H1 (cell line): Measurements from ENCODE around the gene APOBEC2. TPM values are rescaled to one million over a fixed set of nuclear protein-coding genes. Genes with fewer than 3 reads are reported as not detected.
A peak's percentile ranks its signal among the peaks of the same experiment; 100 is the strongest.

Source experiments
- CTCF ChIA-PET: fragments of 300-600 bp; sonication (Branson Sonifier 250); formaldehyde crosslinking; loops from one replicate; lab custom pipeline; 2021; ENCODE audit not compliant: partially characterized antibody; lab: Charles Lee
- POLR2A ChIA-PET: fragments of 300-600 bp; sonication (Branson Sonifier 250); formaldehyde crosslinking; loops from one replicate; lab custom pipeline; 2021; ENCODE audit warnings: inconsistent platforms; ENCODE audit not compliant: partially characterized antibody; lab: Charles Lee
- DNase-seq, 2 experiments: peaks; one replicate each; pipeline versions ENCODE4 v3.0.0 to v3.0.0-alpha.2; 2010 to 2022; ENCODE audit warnings: low spot score in 2 of 2, low read depth in 1 of 2, mixed read lengths in 1 of 2
- FAIRE-seq: peaks from 2 replicates; lab custom pipeline; 2011; peaks lifted over from hg19 to GRCh38; lab: Jason Lieb, UNC
- H2AFZ ChIP-seq: 2 replicates; pipeline ENCODE4 v1.8.1; 2012; ENCODE audit warnings: low read length, inconsistent platforms
- H2AK5ac ChIP-seq: 2 replicates; pipeline ENCODE4 v1.6.1; 2013; ENCODE audit warnings: low read depth, low read length
- H2BK120ac ChIP-seq: replicated peaks from 2 replicates; pipeline ENCODE3; 2013; ENCODE audit warnings: low read depth, low read length, inconsistent platforms
- H2BK12ac ChIP-seq: 2 replicates; pipeline ENCODE4 v1.6.1; 2013; ENCODE audit warnings: low read depth, low read length
- H2BK15ac ChIP-seq: 2 replicates; pipeline ENCODE4 v1.6.1; 2013; ENCODE audit warnings: low read length
- H2BK20ac ChIP-seq: 2 replicates; pipeline ENCODE4 v1.6.1; 2013; ENCODE audit warnings: low read length
- H2BK5ac ChIP-seq: 2 replicates; pipeline ENCODE4 v1.6.1; 2013; ENCODE audit warnings: low read depth, low read length
- H3K14ac ChIP-seq: 2 replicates; pipeline ENCODE4 v1.6.1; 2013; ENCODE audit warnings: inconsistent platforms; ENCODE audit not compliant: insufficient read length
- H3K18ac ChIP-seq: 2 replicates; pipeline ENCODE4 v1.6.1; 2013; ENCODE audit warnings: low read length; ENCODE audit errors: extremely low read depth
- H3K23ac ChIP-seq: 2 replicates; pipeline ENCODE4 v1.6.1; 2013; ENCODE audit warnings: inconsistent platforms; ENCODE audit not compliant: insufficient read length
- H3K23me2 ChIP-seq: 2 replicates; pipeline ENCODE4 v1.6.1; 2013; ENCODE audit warnings: low read depth, low read length
- H3K27ac ChIP-seq: 2 replicates; pipeline ENCODE4 v1.6.1; 2011; ENCODE audit warnings: low read depth, low read length, inconsistent platforms
- H3K27me3 ChIP-seq, 4 experiments: replicated peaks in 1 of 4; 1 replicate in 1 of 4; 2 replicates in 3 of 4; pipeline versions ENCODE4 v1.6.1 to v1.8.1; 2011 to 2013; ENCODE audit warnings: low read length in 3 of 4, mild to moderate bottlenecking in 3 of 4, inconsistent platforms in 2 of 4, mixed read lengths in 2 of 4, moderate library complexity in 1 of 4; ENCODE audit not compliant: control insufficient read depth in 3 of 4, insufficient read depth in 3 of 4; ENCODE audit errors: extremely low read depth in 1 of 4
- H3K36me3 ChIP-seq, 4 experiments: 2 replicates each; pipeline versions ENCODE4 v1.6.1 to v1.8.1; 2011 to 2013; ENCODE audit warnings: mild to moderate bottlenecking in 4 of 4, low read length in 3 of 4, moderate library complexity in 2 of 4, control low read depth in 1 of 4, inconsistent platforms in 1 of 4; ENCODE audit not compliant: insufficient read depth in 4 of 4, control insufficient read depth in 2 of 4
- H3K4ac ChIP-seq: replicated peaks from 2 replicates; pipeline ENCODE3; 2013; ENCODE audit warnings: low read length, low read depth, mixed read lengths, inconsistent platforms; ENCODE audit not compliant: insufficient read length
- H3K4me1 ChIP-seq, 4 experiments: replicated peaks in 1 of 4; 1 replicate in 1 of 4; 2 replicates in 3 of 4; pipeline versions ENCODE4 v1.6.1 to v1.8.1; 2011 to 2013; ENCODE audit warnings: low read length in 3 of 4, inconsistent platforms in 2 of 4, mixed read lengths in 1 of 4; ENCODE audit not compliant: insufficient read depth in 4 of 4, control insufficient read depth in 3 of 4
- H3K4me2 ChIP-seq, 2 experiments: 2 replicates each; pipeline versions ENCODE4 v1.6.1 to v1.8.1; 2011 to 2013; ENCODE audit warnings: low read depth in 2 of 2, low read length in 2 of 2, control low read depth in 1 of 2, inconsistent platforms in 1 of 2, mild to moderate bottlenecking in 1 of 2; ENCODE audit not compliant: insufficient read depth in 1 of 2
- H3K4me3 ChIP-seq, 4 experiments: fragments of 200-600, 300-600 bp in 1 of 4; sonication (generic), shearing (Covaris generic), sonication (Bioruptor Twin) in 1 of 4; 2 replicates each; pipeline versions ENCODE4 v1.5.1 to v1.8.1; 2011 to 2016; ENCODE audit warnings: low read length in 4 of 4, low read depth in 3 of 4, control low read depth in 2 of 4, inconsistent platforms in 2 of 4, mild to moderate bottlenecking in 2 of 4, mixed read lengths in 1 of 4, moderate library complexity in 1 of 4; ENCODE audit not compliant: insufficient read depth in 2 of 4; ENCODE audit errors: extremely low read depth in 1 of 4
- H3K56ac ChIP-seq: replicated peaks from 2 replicates; pipeline ENCODE3; 2013; ENCODE audit warnings: low read depth, mild to moderate bottlenecking, mixed read lengths, low read length, inconsistent platforms; ENCODE audit not compliant: insufficient read length
- H3K79me1 ChIP-seq: 2 replicates; pipeline ENCODE4 v1.6.1; 2013; ENCODE audit warnings: low read depth, low read length, control low read depth
- H3K79me2 ChIP-seq, 2 experiments: 2 replicates each; pipeline versions ENCODE4 v1.6.1 to v1.8.1; 2012 to 2013; ENCODE audit warnings: low read length in 2 of 2, mild to moderate bottlenecking in 2 of 2, inconsistent platforms in 1 of 2; ENCODE audit not compliant: insufficient read depth in 2 of 2, control insufficient read depth in 1 of 2
- H3K9ac ChIP-seq, 4 experiments: replicated peaks in 1 of 4; 1 replicate in 1 of 4; 2 replicates in 3 of 4; pipeline versions ENCODE4 v1.6.1 to v1.8.1; 2011 to 2013; ENCODE audit warnings: low read depth in 3 of 4, low read length in 3 of 4, control low read depth in 2 of 4, mild to moderate bottlenecking in 2 of 4, moderate library complexity in 2 of 4, inconsistent platforms in 1 of 4; ENCODE audit errors: extremely low read depth in 1 of 4
- H3K9me3 ChIP-seq, 2 experiments: 2 replicates each; pipeline versions ENCODE4 v1.6.1 to v1.8.1; 2012 to 2013; ENCODE audit warnings: mild to moderate bottlenecking in 2 of 2, moderate library complexity in 2 of 2, control low read depth in 1 of 2, inconsistent platforms in 1 of 2, low read depth in 1 of 2, low read length in 1 of 2, mixed read lengths in 1 of 2; ENCODE audit not compliant: insufficient read depth in 2 of 2
- H4K20me1 ChIP-seq, 2 experiments: replicated peaks in 1 of 2; 2 replicates each; pipeline versions ENCODE3 to v1.8.1; 2011 to 2013; ENCODE audit warnings: inconsistent platforms in 2 of 2, low read length in 2 of 2, mild to moderate bottlenecking in 1 of 2; ENCODE audit not compliant: insufficient read depth in 2 of 2, control insufficient read depth in 1 of 2
- H4K5ac ChIP-seq: 2 replicates; pipeline ENCODE4 v1.6.1; 2013; ENCODE audit warnings: low read length, low read depth, mixed read lengths, inconsistent platforms; ENCODE audit not compliant: insufficient read length
- H4K8ac ChIP-seq: 2 replicates; pipeline ENCODE4 v1.8.0; 2013; ENCODE audit warnings: mild to moderate bottlenecking, moderate library complexity, low read length, inconsistent platforms; ENCODE audit not compliant: insufficient read depth; ENCODE audit errors: extremely low read depth
- H4K91ac ChIP-seq: replicated peaks from 2 replicates; pipeline ENCODE3; 2013; ENCODE audit warnings: low read length, mixed read lengths, inconsistent platforms; ENCODE audit not compliant: insufficient read length
- BRCA1 ChIP-seq: IDR thresholded peaks from 2 replicates; pipeline ENCODE4 v1.6.1; 2012; ENCODE audit warnings: low read depth, low read length, improper control_type of control experiment
- FOSL1 ChIP-seq: IDR thresholded peaks from 2 replicates; pipeline ENCODE4 v1.6.1; 2011; ENCODE audit warnings: mild to moderate bottlenecking, low read depth, low read length, moderate library complexity; ENCODE audit not compliant: insufficient read depth
- KDM5A ChIP-seq: fragments of 200-600 bp; IDR thresholded peaks from 2 replicates; pipeline ENCODE4 v1.7.1; 2012; ENCODE audit warnings: mild to moderate bottlenecking, low read length, inconsistent platforms, mixed read lengths
- SIN3A ChIP-seq, 2 experiments: IDR thresholded peaks in 1 of 2; conservative IDR thresholded peaks in 1 of 2; 2 replicates each; pipeline ENCODE4 v1.6.1; 2011 to 2012; ENCODE audit warnings: low read length in 2 of 2, improper control_type of control experiment in 1 of 2, low read depth in 1 of 2, mild to moderate bottlenecking in 1 of 2
- SP1 ChIP-seq: IDR thresholded peaks from 2 replicates; pipeline ENCODE4 v1.6.1; 2011; ENCODE audit warnings: low read depth, low read length
- TBP ChIP-seq: IDR thresholded peaks from 2 replicates; pipeline ENCODE4 v1.6.1; 2011; ENCODE audit warnings: low read depth, low read length, improper control_type of control experiment
- WGBS, 2 experiments: shearing (Covaris generic) in 1 of 2; methylation state at CpG; one replicate each; pipeline versions ENCODE4 v1.1.6 to v1.1.7; 2013 to 2015; ENCODE audit warnings: low lambda C conversion rate in 2 of 2, mixed read lengths in 2 of 2, inconsistent platforms in 1 of 2, low coverage in 1 of 2, missing lambda C conversion rate in 1 of 2; ENCODE audit not compliant: insufficient replicate concordance in 2 of 2, insufficient coverage in 1 of 2, insufficient read length in 1 of 2; ENCODE audit errors: extremely low coverage in 1 of 2, missing lambda C conversion rate in 1 of 2; 5-methylcytosine and 5-hydroxymethylcytosine counted together
- polyA plus RNA-seq, 7 experiments: library from polyadenylated mRNA; depleted of rRNA in 3 of 7; stranded (reverse) in 5 of 7; unstranded in 2 of 7; fragments of >200 nt in 5 of 7; fragments of 200-250 nt in 2 of 7; gene quantifications; 1 replicate in 5 of 7; 2 replicates in 1 of 7; 4 replicates in 1 of 7; pipeline versions ENCODE4 v1.2.1 to v1.2.3, GENCODE V29; 2011 to 2013; ENCODE audit warnings: missing spikeins in 2 of 7, mixed read lengths in 2 of 7
- total RNA-seq: library from RNA; stranded (reverse); fragmentation: NEBNext Ultra II Directional; extraction: Animal tissue kit (Norgen Biotek cat#: 25700); gene quantifications from 2 replicates; pipeline ENCODE4 v1.2.1, GENCODE V29; 2021
- TF ChIP-seq, protein P1 (sequence below): IDR thresholded peaks from 2 replicates; pipeline ENCODE4 v1.6.1; 2012; ENCODE audit warnings: inconsistent platforms

APOBEC2 gene
- total and polyA plus RNA-seq, 2 of the 8 experiments (the other 6 are each of a cell fraction or from before 2014, with no cell fraction given) = not detected

DNA sequence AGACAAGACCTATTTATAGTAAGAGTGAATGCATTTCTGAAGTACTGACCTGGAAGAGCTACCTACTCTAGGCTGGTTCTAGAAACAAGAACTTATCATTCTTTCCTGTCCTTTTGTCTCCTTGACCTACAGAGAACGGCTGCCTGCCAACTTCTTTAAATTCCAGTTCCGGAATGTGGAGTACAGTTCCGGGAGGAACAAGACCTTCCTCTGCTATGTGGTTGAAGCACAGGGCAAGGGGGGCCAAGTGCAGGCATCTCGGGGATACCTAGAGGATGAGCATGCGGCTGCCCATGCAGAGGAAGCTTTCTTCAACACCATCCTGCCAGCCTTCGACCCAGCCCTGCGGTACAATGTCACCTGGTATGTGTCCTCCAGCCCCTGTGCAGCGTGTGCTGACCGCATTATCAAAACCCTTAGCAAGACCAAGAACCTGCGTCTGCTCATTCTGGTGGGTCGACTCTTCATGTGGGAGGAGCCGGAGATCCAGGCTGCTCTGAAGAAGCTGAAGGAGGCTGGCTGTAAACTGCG lies 8.3 kb downstream of the APOBEC2 start:
- Histone ChIP-seq H3K4me2 (no peak overlapping the region), H2BK20ac (no peak overlapping the region), H2BK15ac (no peak overlapping the region), H3K14ac (no peak overlapping the region), H3K23ac (no peak overlapping the region), H2BK120ac (no peak overlapping the region), H3K36me3 (peaks cover 4 to 30% (median 16%) of the 10 kb centered on the region in 4 experiments; a peak in 7 of 8 replicates), H2BK5ac (no peak overlapping the region), H3K4me1 (no peaks in the 10 kb centered on the region; a peak in 1 of 7 replicates), H4K20me1 (no peaks in the 10 kb centered on the region), H3K79me1 (no peaks in the 10 kb centered on the region), H3K9ac (no peak overlapping the region), H3K18ac (no peak overlapping the region), H2AK5ac (no peak overlapping the region), H4K8ac (peak overlapping the region; percentile 69; the same call in 1 of the 2 replicates), H3K56ac (no peak overlapping the region), H4K91ac (no peak overlapping the region), H2AFZ (no peak overlapping the region), H3K27me3 (no peaks in the 10 kb centered on the region), H4K5ac (no peak overlapping the region), H2BK12ac (no peak overlapping the region), H3K9me3 (no peaks in the 10 kb centered on the region), H3K4ac (no peak overlapping the region), H3K4me3 (no peak overlapping the region), H3K79me2 (no peaks in the 10 kb centered on the region), H3K27ac (no peak overlapping the region), H3K23me2 (no peaks in the 10 kb centered on the region)
- DNase-seq (no peak), FAIRE-seq (no peak)
- 93% methylated on average over 13 of the region's 13 CpGs; no CpG with 5 or more reads in 1 of the 2 experiments for WGBS, 2 experiments
- CTCF ChIA-PET = interaction anchor here (2.0 kb wide), 1 partner anchor 22 kb away, joined by 11 read pairs; the partner anchor contains the start of gene UNC5CL
- no peak for TF ChIP-seq SP1
- no peak for TF ChIP-seq SIN3A (conservative IDR thresholded peaks at IDR 0.05 in 1 of 2, IDR thresholded peaks at IDR 0.05 in 1 of 2; ENCODE audit: low read depth in 1 of 2, low read length in 2 of 2)
- TF ChIP-seq BRCA1 = no peak
- no peak for TF ChIP-seq KDM5A
- TF ChIP-seq TBP = no peak
- no peak for TF ChIP-seq FOSL1
- TF ChIP-seq, protein P1, sequence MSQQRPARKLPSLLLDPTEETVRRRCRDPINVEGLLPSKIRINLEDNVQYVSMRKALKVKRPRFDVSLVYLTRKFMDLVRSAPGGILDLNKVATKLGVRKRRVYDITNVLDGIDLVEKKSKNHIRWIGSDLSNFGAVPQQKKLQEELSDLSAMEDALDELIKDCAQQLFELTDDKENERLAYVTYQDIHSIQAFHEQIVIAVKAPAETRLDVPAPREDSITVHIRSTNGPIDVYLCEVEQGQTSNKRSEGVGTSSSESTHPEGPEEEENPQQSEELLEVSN = no peak
- POLR2A ChIA-PET = no interaction called here
